PC-9 (cell line): ENCODE data around the gene TRAPPC5. TPM values are rescaled to one million over a fixed set of nuclear protein-coding genes. Genes with fewer than 3 reads are reported as not detected.

Experiments
- BruUV-seq: library from RNA; stranded (reverse); fragments of 400-500 nt; replicated peaks from 2 replicates; lab custom pipeline; 2021; lab: Mats Ljungman, UMichigan
- CTCF ChIA-PET: fragments of 300-600 bp; sonication (Branson Sonifier 250); formaldehyde crosslinking; loops from one replicate; lab custom pipeline; 2022; ENCODE audit warnings: antibody characterized with exemption; lab: Charles Lee
- POLR2A ChIA-PET: fragments of 300-600 bp; sonication (Branson Sonifier 250); formaldehyde crosslinking; loops from one replicate; lab custom pipeline; 2022; ENCODE audit warnings: antibody characterized with exemption; ENCODE audit not compliant: unreplicated experiment; lab: Charles Lee
- DNase-seq, 2 experiments: peaks; one replicate each; pipeline versions ENCODE4 v3.0.0 to v3.0.0-alpha.2; 2015 to 2022; ENCODE audit warnings: mixed read lengths in 1 of 2
- H2AFZ ChIP-seq: fragments of 200-600 bp; sonication (generic); 2 replicates; pipeline ENCODE4 v1.8.1; 2017; ENCODE audit warnings: antibody characterized with exemption
- H3F3A ChIP-seq: fragments of 200-600 bp; sonication (generic); 2 replicates; pipeline ENCODE4 v1.8.1; 2017; ENCODE audit warnings: antibody characterized with exemption, mild to moderate bottlenecking, low read depth; ENCODE audit not compliant: insufficient read depth
- H3K27ac ChIP-seq: fragments of 200-600 bp; sonication (generic); 2 replicates; pipeline ENCODE4 v1.6.1; 2016; ENCODE audit warnings: mixed run types
- H3K27me3 ChIP-seq: fragments of 200-600 bp; sonication (generic); 2 replicates; pipeline ENCODE4 v1.6.1; 2016; ENCODE audit warnings: low read depth, mixed run types; ENCODE audit not compliant: insufficient read depth
- H3K36me3 ChIP-seq: fragments of 200-600 bp; sonication (generic); 2 replicates; pipeline ENCODE4 v1.6.1; 2016; ENCODE audit warnings: low read depth, mixed run types
- H3K4me1 ChIP-seq: fragments of 200-600 bp; sonication (generic); replicated peaks from 2 replicates; pipeline ENCODE4 v1.6.1; 2016; ENCODE audit warnings: mixed run types; ENCODE audit not compliant: insufficient read depth
- H3K4me2 ChIP-seq: fragments of 200-600 bp; sonication (generic); 2 replicates; pipeline ENCODE4 v1.6.1; 2017; ENCODE audit warnings: mixed run types
- H3K4me3 ChIP-seq: fragments of 200-600 bp; sonication (generic); 2 replicates; pipeline ENCODE4 v1.6.1; 2016; ENCODE audit warnings: mixed run types
- H3K79me2 ChIP-seq: fragments of 200-600 bp; sonication (generic); 2 replicates; pipeline ENCODE4 v1.6.1; 2017; ENCODE audit warnings: low read depth, mixed run types
- H3K9me2 ChIP-seq: fragments of 200-600 bp; sonication (generic); 2 replicates; pipeline ENCODE4 v1.8.1; 2017; ENCODE audit warnings: mild to moderate bottlenecking; ENCODE audit not compliant: insufficient read depth
- H3K9me3 ChIP-seq: fragments of 200-600 bp; sonication (generic); 2 replicates; pipeline ENCODE4 v1.8.1; 2016; ENCODE audit warnings: low read depth; ENCODE audit not compliant: insufficient read depth
- H4K20me1 ChIP-seq: fragments of 200-600 bp; sonication (generic); 2 replicates; pipeline ENCODE4 v1.8.1; 2017; ENCODE audit not compliant: insufficient read depth
- EZH2 ChIP-seq: fragments of 200-600 bp; sonication (generic); IDR thresholded peaks from 2 replicates; pipeline ENCODE4 v1.8.0; 2017; ENCODE audit warnings: antibody characterized with exemption, low read depth
- intact Hi-C: fragments of 100-400 bp; cut with micrococcal nuclease; formaldehyde crosslinking; loops from one replicate; pipeline ENCODE4 v1.10.0; 2022; ENCODE audit not compliant: unreplicated experiment
- total RNA-seq: library from RNA; stranded (reverse); gene quantifications from 2 replicates; pipeline ENCODE4 v1.2.3, GENCODE V29; 2021
- TF ChIP-seq, protein P1 (sequence below): fragments of 200-600 bp; sonication (generic); conservative IDR thresholded peaks from 2 replicates; pipeline ENCODE4 v1.6.1; 2017; ENCODE audit warnings: mixed run types, antibody characterized with exemption, mild to moderate bottlenecking, moderate library complexity

TRAPPC5 gene
- total RNA-seq, 1 experiment from 2014 or later, result 103 TPM

DNA sequence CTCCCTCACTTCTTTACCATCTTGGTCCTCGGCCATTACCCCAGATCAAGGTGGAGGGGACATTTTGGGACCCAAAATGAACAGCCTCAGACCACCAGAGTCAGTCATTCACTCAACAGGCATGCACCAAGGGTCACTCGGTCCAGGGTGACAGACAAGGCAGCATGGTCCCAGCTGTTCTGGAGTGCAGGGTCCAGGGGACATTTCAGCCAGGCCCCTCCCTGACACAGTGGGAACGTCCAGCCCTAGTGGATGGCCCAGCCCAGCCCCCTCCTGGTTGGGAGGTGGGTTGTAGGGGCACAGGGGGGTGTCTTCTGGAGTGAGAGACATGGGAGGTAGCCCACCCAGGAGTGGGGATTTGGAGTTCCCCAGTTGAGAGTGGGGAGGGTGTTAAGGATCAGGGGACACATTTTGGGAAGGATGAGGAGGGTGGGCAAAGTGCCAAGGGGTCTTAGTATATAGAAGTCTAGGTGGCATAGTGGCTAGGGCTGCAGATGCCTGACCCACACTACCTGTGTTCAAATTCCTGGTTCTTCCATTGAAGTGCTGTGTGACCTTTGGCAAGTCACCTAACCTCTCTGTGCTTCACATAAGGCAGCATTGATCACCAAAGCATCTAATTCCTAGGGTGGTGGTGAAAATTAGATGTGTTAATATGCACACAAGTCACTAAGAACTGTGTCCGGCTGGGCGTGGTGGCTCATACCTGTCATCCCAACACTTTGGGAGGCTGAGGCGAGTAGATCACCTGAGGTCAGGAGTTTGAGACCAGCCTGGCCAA lies 23.8 kb downstream of the TRAPPC5 start:
- ChIA-PET POLR2A (no interaction called here), CTCF (no interaction called here)
- Histone ChIP-seq H3K27me3 (peaks cover 21% of the 10 kb centered on the region), H3K36me3 (no peaks in the 10 kb centered on the region), H3K9me3 (no peaks in the 10 kb centered on the region), H4K20me1 (no peaks in the 10 kb centered on the region), H3K4me3 (no peak overlapping the region), H3K4me2 (no peak overlapping the region), H3F3A (peaks cover 7% of the 10 kb centered on the region; the same call in 1 of the 2 replicates), H3K4me1 (no peaks in the 10 kb centered on the region), H3K27ac (no peak overlapping the region), H2AFZ (no peak overlapping the region), H3K79me2 (no peaks in the 10 kb centered on the region), H3K9me2 (no peaks in the 10 kb centered on the region)
- no peak for TF ChIP-seq EZH2
- TF ChIP-seq, protein P1, sequence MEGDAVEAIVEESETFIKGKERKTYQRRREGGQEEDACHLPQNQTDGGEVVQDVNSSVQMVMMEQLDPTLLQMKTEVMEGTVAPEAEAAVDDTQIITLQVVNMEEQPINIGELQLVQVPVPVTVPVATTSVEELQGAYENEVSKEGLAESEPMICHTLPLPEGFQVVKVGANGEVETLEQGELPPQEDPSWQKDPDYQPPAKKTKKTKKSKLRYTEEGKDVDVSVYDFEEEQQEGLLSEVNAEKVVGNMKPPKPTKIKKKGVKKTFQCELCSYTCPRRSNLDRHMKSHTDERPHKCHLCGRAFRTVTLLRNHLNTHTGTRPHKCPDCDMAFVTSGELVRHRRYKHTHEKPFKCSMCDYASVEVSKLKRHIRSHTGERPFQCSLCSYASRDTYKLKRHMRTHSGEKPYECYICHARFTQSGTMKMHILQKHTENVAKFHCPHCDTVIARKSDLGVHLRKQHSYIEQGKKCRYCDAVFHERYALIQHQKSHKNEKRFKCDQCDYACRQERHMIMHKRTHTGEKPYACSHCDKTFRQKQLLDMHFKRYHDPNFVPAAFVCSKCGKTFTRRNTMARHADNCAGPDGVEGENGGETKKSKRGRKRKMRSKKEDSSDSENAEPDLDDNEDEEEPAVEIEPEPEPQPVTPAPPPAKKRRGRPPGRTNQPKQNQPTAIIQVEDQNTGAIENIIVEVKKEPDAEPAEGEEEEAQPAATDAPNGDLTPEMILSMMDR, result no peak
- DNase-seq, result no peak
- intact Hi-C loops, result no loop called here
- no TSS peak for BruUV-seq

DNA sequence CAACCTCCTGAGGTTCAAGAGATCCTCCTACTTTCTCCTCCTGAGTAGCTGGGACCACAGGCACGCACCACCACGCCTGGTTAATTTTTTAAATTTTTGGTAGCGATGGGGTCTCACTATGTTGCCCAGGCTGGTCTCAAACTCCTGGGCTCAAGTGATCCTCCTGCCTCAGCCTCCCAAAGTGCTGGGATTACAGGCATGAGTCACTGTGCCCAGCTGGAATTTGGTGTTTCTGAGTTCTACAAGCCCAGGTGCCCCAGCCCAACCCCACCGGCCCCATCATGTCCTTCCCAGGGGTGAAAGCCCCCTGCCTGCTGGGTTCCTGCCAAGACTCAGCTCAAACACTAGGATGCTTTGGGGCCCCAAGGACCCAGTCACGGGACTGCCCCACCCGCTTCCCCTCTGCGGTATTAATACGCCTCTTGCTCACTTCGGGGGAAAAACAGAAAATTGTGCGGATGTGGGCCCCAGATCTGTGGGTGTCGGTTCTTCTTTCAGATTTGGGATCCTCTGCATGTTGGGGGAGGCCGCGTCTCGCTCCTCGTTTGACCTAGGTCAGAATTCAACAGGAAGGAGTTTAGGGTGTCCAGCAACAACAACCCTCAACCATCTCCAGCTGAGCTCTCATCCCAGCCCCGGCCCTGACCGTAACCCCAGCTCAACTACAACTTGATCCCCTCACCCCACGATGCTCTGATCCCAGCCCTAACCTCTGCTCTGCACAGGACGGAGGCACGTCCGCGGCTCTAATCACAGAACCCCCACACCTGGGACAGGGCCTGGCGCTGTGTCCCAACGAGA lies 25.0 kb downstream of the TRAPPC5 start:
- Histone ChIP-seq H4K20me1 (no peaks in the 10 kb centered on the region), H3K4me1 (no peaks in the 10 kb centered on the region), H3K4me3 (no peak overlapping the region), H3K9me2 (no peaks in the 10 kb centered on the region), H3F3A (no peaks in the 10 kb centered on the region), H3K9me3 (no peaks in the 10 kb centered on the region), H3K36me3 (no peaks in the 10 kb centered on the region), H3K27me3 (peaks cover 13% of the 10 kb centered on the region; the same call in 1 of the 2 replicates), H3K4me2 (no peak overlapping the region), H3K27ac (no peak overlapping the region), H2AFZ (no peak overlapping the region), H3K79me2 (no peaks in the 10 kb centered on the region)
- ChIA-PET CTCF (interaction anchor here (0.7 kb wide), 1 partner anchor 82 kb away, joined by 4 read pairs; no protein-coding TSS in a partner anchor), POLR2A (no interaction called here)
- no peak for DNase-seq
- intact Hi-C loops, result no loop called here
- no peak for TF ChIP-seq EZH2
- TF ChIP-seq, protein P1, result no peak
- BruUV-seq, result no TSS peak

DNA sequence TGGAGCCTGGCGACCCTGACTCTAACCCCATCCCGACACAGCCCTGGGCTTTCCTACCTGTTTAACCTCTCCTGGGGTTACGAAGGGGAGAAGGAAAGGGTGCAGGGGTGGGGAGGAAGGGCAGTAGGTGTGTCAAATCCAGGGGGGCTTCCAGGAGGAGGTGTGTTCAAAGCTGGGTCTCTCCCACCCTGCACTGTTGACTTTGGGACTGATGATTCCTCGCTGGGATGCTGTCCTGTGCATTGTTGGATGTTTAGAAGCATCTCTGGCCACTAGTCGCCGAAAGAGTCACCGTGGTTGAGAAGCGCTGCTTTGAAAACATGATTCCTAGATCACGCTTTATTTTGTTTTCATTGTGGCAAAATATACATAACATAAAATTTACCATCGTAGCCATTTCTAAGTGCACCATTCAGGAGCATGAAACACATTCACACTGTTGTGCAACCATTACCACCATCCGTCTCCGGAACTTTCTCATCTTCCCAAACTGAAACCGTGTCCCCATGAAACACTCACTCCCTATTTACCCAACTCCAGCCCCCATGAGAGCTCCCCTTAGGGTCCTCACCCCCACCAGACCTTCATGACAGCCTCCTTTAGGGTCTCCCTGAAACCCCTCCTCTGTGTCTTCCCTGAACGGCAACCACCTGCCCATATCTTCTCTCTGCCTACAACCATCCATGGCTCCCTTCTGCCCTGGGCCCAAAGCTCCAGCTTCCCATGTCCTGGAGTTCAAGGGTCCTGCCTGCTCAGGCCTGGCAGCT lies 25.7 kb downstream of the TRAPPC5 start:
- Histone ChIP-seq H3K4me1 (no peaks in the 10 kb centered on the region), H3K27me3 (peaks cover 13% of the 10 kb centered on the region; the same call in 1 of the 2 replicates), H3F3A (no peaks in the 10 kb centered on the region), H3K79me2 (no peaks in the 10 kb centered on the region), H3K27ac (no peak overlapping the region), H3K9me2 (no peaks in the 10 kb centered on the region), H3K4me3 (no peak overlapping the region), H2AFZ (no peak overlapping the region), H3K9me3 (no peaks in the 10 kb centered on the region), H3K36me3 (no peaks in the 10 kb centered on the region), H3K4me2 (no peak overlapping the region), H4K20me1 (no peaks in the 10 kb centered on the region)
- ChIA-PET POLR2A (no interaction called here), CTCF (no interaction called here)
- intact Hi-C loops, result no loop called here
- TF ChIP-seq, protein P1, result no peak
- TF ChIP-seq EZH2, result no peak
- no TSS peak for BruUV-seq
- no peak for DNase-seq
